Measurements from ENCODE around the gene C2orf68.
"Not testable (repeated sequence)": the region's sequence is repeated elsewhere in the genome, so short reads cannot be mapped to it uniquely, and the experiment has no call there.

Gene C2orf68

DNA sequence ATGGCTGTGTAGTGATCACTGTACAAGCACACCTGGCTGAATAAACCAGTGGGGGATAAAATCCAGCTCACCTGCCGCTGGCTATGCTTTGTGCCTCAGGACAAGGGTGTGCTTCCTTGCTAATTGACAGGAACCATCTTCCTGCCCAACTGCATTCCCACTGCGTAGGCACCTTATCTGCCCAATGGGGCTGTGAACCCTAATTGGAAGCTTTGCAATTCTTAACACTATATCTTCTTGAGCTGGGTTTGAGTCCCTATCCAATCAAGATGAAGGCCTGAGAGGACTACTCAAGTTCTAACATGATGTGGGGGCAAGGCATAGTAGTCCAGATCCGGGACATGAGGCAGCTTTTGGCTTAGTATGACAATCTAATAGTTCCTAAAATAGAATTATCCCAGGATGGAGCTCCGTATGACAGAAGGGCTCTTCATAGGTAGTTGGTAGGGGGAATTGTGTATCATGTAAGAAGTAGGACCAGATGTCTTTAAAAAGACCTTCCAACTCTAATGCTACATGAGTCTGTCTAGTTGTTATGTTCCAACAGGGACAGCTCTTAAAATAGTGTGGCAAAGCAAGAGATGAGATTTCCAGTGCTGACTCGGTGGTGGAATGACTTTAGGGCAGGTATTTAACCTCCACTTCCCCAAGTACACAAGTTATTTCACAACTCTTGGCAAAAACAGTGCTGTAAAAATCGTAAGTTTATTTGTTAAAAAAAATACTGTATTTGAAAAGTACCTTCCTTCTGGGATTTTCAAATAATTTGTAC is 7.1 kb downstream of the C2orf68 start:
- H3K4me3 ChIP-seq (replicated peaks in 1 of 2; ENCODE audit: low read depth in 2 of 2, low read length in 2 of 2), result no peak overlapping the region
- DNase-seq (ENCODE audit: low read depth in 2 of 2), result peak; percentile 40 to 49
- TF ChIP-seq CTCF (IDR thresholded peaks at IDR 0.05; ENCODE audit: low read depth, low read length), result no peak

DNA sequence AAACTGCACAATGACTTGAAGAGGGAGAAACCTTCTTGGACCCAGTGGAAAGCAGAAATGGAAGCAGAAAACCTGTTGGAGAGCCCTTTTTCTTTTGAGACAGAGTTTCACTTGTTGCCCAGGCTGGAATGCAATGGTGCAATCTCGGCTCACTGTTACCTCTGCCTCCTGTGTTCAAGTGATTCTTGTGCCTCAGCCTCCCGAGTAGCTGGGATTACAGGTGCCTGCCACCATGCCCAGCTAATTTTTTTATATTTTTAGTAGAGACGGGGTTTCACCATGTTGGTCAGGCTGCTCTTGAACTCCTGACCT is 7.8 kb downstream of the C2orf68 start:
- DNase-seq (ENCODE audit: low read depth in 2 of 2), result not testable (repeated sequence)
- H3K4me3 ChIP-seq (replicated peaks in 1 of 2; ENCODE audit: low read depth in 2 of 2, low read length in 2 of 2), result peak overlapping the region in 1 of 2 donors; percentile 24

DNA sequence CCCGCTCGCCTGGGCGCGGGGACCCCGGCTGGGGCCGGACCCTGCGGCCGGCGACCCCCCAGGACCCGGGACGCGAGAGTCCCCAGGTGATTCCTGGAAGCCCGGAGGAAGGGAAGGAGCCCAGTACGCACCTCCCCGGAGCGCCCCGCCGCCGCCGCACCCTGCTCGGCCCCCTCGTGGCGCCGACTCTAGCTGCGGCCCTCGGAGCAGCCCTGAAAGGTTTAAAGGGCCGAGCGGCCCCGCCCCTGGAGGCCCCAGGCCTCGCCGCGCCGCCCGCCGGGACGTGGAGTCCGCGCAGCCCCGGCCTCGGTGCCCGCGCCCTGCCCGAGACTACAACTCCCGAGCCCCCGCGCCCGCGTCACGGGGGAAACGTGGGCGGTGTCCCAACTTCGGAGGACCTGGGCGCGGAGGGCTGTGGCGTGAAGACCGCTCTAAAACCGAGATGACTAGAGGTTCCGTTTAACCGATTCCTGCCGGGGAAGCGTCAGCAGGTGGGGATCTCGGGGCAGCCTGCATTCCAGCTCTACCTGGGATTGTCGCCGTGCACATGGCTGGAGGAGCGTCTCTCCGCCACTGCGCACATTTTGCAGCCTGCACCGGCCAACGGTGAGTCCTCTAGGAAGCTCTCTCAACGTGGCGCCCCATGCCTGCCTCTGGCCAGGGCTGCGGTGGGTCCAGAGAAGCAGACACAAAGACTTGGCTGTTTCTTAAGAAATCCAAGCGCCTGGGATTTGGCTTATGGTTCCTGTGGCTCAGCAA is 9.2 kb downstream of the C2orf68 start, which contains the start of gene TMEM150A:
Gene TMEM150A, minus strand, starts transcription at position 223 of the 759 bp plus-strand sequence. CDS start 750 bp downstream, outside the sequence.
- DNase-seq (ENCODE audit: low read depth in 2 of 2), result peak; percentile 87 to 94
- TF ChIP-seq CTCF (IDR thresholded peaks at IDR 0.05; ENCODE audit: low read depth, low read length), result no peak
- H3K4me3 ChIP-seq (replicated peaks in 1 of 2; ENCODE audit: low read depth in 2 of 2, low read length in 2 of 2), result peak within 1 kb of the TSS; percentile 91 to 92

DNA sequence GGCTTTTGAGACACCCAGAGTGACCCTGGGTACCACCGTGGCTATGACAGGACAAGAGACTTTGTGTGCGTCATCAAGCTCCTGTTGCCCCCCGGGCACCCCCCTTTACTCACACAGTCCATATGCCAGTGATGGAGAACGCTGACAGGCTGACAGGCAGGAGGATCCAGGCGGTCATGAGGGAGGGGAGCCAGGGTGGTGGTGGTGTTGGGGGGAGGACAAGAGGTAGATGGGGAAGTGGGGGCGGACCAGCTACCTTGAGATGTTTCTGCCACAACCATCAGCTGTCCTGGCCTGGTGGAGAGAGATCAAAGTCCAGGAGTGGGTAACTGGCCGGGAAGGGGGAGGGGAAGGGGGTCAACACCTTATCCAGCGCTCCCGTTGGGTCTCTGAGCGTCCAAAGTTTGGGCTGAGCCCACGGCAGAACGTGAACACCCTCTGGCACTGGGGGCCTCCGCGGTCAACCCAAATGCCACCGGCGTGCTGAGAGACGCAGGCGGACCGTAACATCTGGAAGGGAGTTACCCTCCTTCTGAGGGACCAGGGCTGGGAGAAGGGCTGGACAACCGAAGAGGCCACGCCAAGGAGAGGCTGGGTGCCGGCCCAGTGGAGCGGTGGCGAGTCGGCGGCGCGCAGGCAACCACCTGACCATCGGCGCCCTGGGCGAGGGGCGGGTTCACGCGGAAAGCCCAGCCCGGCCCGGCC is 9.9 kb downstream of the C2orf68 start:
- DNase-seq (ENCODE audit: low read depth in 2 of 2), result peak; percentile 36 to 69
- peak overlapping the region; percentile 82 to 91 for H3K4me3 ChIP-seq (replicated peaks in 1 of 2; ENCODE audit: low read depth in 2 of 2, low read length in 2 of 2)
- no peak for TF ChIP-seq CTCF (IDR thresholded peaks at IDR 0.05; ENCODE audit: low read depth, low read length)

DNA sequence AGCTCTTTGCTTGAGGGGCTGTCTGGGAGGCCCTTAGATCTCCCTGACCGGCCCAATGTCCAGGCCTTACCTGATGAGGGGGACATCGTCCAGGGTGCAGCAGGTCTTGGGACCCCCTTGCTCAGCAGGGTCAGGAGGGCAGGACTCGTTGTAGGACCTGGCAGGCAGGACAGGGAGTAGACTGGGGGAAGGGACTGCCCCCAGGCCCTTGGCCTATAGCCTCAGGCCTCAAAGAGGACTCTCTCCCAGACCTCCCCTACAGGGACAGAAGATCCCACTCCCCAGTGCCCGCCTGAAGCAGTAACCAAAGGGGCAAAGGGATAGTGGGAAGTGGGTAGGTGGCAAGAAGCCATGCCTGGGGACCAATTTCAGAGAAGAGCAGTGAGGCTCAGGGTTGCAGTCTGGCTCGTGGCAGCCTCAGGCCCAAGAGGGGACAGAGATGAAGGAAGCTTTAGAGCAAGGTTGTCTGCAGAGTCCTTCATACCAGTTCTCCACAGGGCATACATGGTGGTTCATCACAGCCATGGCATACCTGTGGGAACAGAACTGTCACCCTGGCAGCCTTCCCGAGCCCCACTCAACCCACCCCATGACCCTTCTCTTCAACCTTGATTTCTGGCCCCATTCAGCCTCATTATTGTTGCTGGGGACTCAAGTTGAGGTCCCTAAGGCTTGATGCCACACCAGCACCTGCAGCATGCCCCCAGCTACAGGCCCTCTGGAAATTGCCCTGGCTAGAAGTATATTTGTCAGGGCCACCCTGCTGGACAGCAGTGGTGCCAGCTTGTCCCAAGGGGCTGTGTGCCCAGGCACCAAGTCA is 10.7 kb downstream of the C2orf68 start:
- TF ChIP-seq CTCF (IDR thresholded peaks at IDR 0.05; ENCODE audit: low read depth, low read length), result no peak
- H3K4me3 ChIP-seq (replicated peaks in 1 of 2; ENCODE audit: low read depth in 2 of 2, low read length in 2 of 2), result peak overlapping the region; percentile 82 to 91
- no peak for DNase-seq (ENCODE audit: low read depth in 2 of 2)

GRCh38 chr2:85600235-85600575 is 11.7 kb downstream of the C2orf68 start:
- no peak for DNase-seq (ENCODE audit: low read depth in 2 of 2)
- H3K4me3 ChIP-seq (replicated peaks in 1 of 2; ENCODE audit: low read depth in 2 of 2, low read length in 2 of 2), result no peak overlapping the region
- no peak for TF ChIP-seq CTCF (IDR thresholded peaks at IDR 0.05; ENCODE audit: low read depth, low read length)
